HEK293 (cell line): Measurements from ENCODE around the gene STX2.

Experiments used
- CTCF ChIP-seq: fragments of 450-650 bp; formaldehyde crosslinking; IDR thresholded peaks from 2 replicates; pipeline ENCODE4 v1.5.1; 2016; ENCODE audit warnings: missing biosample characterization, missing genetic modification characterization
- SALL2 ChIP-seq: fragments of 450-650 bp; formaldehyde crosslinking; IDR thresholded peaks from 2 replicates; pipeline ENCODE4 v1.5.0; 2017; ENCODE audit warnings: missing biosample characterization, mild to moderate bottlenecking, missing genetic modification characterization, borderline replicate concordance
- TCF7L2 ChIP-seq: IDR thresholded peaks from 2 replicates; pipeline ENCODE4 v1.6.1; 2011; ENCODE audit warnings: low read depth, mild to moderate bottlenecking, inconsistent platforms, low read length, moderate library complexity, borderline replicate concordance
- ZBTB20 ChIP-seq: fragments of 450-650 bp; formaldehyde crosslinking; IDR thresholded peaks from 2 replicates; pipeline ENCODE4 v1.5.1; 2016; ENCODE audit warnings: missing biosample characterization, missing genetic modification characterization
- ZNF121 ChIP-seq: fragments of 450-650 bp; formaldehyde crosslinking; IDR thresholded peaks from 2 replicates; pipeline ENCODE4 v1.5.1; 2016; ENCODE audit warnings: missing biosample characterization, missing genetic modification characterization
- ZNF23 ChIP-seq: fragments of 450-650 bp; formaldehyde crosslinking; IDR thresholded peaks from 2 replicates; pipeline ENCODE4 v1.5.1; 2016; ENCODE audit warnings: missing biosample characterization, missing genetic modification characterization, borderline replicate concordance
- ZNF521 ChIP-seq: fragments of 450-650 bp; formaldehyde crosslinking; IDR thresholded peaks from 2 replicates; pipeline ENCODE4 v1.5.1; 2017; ENCODE audit warnings: missing biosample characterization, mild to moderate bottlenecking, missing genetic modification characterization
- ZNF600 ChIP-seq: fragments of 450-650 bp; formaldehyde crosslinking; IDR thresholded peaks from 2 replicates; pipeline ENCODE4 v1.5.1; 2016; ENCODE audit warnings: missing biosample characterization, missing genetic modification characterization
- TF ChIP-seq, protein P1 (sequence below): fragments of 450-650 bp; formaldehyde crosslinking; IDR thresholded peaks from 2 replicates; pipeline ENCODE4 v1.5.1; 2016; ENCODE audit warnings: missing biosample characterization, missing genetic modification characterization
- TF ChIP-seq, protein P2 (sequence below): fragments of 450-650 bp; formaldehyde crosslinking; IDR thresholded peaks from 2 replicates; pipeline ENCODE4 v1.5.1; 2016; ENCODE audit warnings: missing biosample characterization, missing genetic modification characterization

DNA sequence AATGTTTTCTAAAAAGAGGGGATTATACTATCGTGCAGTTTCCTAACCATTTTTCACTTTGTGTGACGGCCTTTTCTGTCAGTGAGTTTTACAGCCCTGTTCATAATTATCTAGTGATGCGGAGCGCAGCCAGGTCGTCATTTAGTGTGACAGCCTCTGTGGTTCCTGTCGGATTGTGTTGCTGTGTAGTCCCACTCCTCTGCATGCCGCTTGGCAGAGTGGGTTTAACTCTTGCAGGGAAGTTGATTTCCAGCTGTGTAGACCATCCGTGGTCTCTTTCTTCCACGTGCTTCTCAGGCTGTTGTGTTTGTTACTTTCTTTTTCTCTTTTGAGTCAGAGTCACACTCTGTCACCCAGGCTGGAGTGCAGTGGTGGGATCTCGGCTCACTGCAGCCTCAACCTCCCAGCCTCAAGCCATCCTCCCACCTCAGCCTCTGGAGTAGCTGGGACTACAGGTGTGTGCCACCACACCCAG, 41.4 kb upstream of the STX2 start:
- no peak for TF ChIP-seq SALL2
- no peak for TF ChIP-seq CTCF (tag by site-specific recombination)
- no peak for TF ChIP-seq ZNF121 (tag by site-specific recombination)
- TF ChIP-seq ZBTB20 = no peak
- TF ChIP-seq, protein P1, sequence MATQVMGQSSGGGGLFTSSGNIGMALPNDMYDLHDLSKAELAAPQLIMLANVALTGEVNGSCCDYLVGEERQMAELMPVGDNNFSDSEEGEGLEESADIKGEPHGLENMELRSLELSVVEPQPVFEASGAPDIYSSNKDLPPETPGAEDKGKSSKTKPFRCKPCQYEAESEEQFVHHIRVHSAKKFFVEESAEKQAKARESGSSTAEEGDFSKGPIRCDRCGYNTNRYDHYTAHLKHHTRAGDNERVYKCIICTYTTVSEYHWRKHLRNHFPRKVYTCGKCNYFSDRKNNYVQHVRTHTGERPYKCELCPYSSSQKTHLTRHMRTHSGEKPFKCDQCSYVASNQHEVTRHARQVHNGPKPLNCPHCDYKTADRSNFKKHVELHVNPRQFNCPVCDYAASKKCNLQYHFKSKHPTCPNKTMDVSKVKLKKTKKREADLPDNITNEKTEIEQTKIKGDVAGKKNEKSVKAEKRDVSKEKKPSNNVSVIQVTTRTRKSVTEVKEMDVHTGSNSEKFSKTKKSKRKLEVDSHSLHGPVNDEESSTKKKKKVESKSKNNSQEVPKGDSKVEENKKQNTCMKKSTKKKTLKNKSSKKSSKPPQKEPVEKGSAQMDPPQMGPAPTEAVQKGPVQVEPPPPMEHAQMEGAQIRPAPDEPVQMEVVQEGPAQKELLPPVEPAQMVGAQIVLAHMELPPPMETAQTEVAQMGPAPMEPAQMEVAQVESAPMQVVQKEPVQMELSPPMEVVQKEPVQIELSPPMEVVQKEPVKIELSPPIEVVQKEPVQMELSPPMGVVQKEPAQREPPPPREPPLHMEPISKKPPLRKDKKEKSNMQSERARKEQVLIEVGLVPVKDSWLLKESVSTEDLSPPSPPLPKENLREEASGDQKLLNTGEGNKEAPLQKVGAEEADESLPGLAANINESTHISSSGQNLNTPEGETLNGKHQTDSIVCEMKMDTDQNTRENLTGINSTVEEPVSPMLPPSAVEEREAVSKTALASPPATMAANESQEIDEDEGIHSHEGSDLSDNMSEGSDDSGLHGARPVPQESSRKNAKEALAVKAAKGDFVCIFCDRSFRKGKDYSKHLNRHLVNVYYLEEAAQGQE (tag by site-specific recombination) = no peak
- no peak for TF ChIP-seq ZNF23
- no peak for TF ChIP-seq TCF7L2
- peak; percentile 89 for TF ChIP-seq ZNF600 (tag by site-specific recombination)
- TF ChIP-seq ZNF521 (tag by site-specific recombination) = no peak
- TF ChIP-seq, protein P2, sequence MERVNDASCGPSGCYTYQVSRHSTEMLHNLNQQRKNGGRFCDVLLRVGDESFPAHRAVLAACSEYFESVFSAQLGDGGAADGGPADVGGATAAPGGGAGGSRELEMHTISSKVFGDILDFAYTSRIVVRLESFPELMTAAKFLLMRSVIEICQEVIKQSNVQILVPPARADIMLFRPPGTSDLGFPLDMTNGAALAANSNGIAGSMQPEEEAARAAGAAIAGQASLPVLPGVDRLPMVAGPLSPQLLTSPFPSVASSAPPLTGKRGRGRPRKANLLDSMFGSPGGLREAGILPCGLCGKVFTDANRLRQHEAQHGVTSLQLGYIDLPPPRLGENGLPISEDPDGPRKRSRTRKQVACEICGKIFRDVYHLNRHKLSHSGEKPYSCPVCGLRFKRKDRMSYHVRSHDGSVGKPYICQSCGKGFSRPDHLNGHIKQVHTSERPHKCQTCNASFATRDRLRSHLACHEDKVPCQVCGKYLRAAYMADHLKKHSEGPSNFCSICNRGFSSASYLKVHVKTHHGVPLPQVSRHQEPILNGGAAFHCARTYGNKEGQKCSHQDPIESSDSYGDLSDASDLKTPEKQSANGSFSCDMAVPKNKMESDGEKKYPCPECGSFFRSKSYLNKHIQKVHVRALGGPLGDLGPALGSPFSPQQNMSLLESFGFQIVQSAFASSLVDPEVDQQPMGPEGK (tag by site-specific recombination) = no peak
